ENCODE data around the gene MAIP1.

- TF ChIP-seq GABPA (IDR thresholded peaks at IDR 0.05; ENCODE audit: low read depth) (no peak), CTCF (IDR thresholded peaks at IDR 0.05; ENCODE audit: insufficient read depth, low read length) (no peak), POLR2AphosphoS5 (IDR thresholded peaks at IDR 0.05; ENCODE audit: low read depth) (no peak), REST (IDR thresholded peaks at IDR 0.05; ENCODE audit: insufficient replicate concordance, low read depth) (no peak)
Observed at GRCh38 chr2:200000444-200001163, 45.2 kb downstream of the MAIP1 start.
